ENCODE results near the gene PDX1. TPM values are rescaled to one million over a fixed set of nuclear protein-coding genes. Genes with fewer than 3 reads are reported as not detected.

Gene PDX1
- total and polyA plus RNA-seq, 4 experiments from 2014 or later: not detected

- DNase-seq: no peak
- H3K4me3 ChIP-seq (ENCODE audit: low read length in 2 of 2): no peak overlapping the region
- no peaks in the 10 kb centered on the region for H3K9me3 ChIP-seq (ENCODE audit: control insufficient read depth in 1 of 2, low read length in 2 of 2)
- peak overlapping the region in 6 of 8 donors; percentile 25 to 79 (median 48) for H3K4me3 Mint-ChIP-seq
- H3K4me1 ChIP-seq (ENCODE audit: insufficient read depth, low read length): peaks cover 35% of the 10 kb centered on the region
- CTCF ChIA-PET (ENCODE audit: partially characterized antibody): no interaction called here
- no peaks in the 10 kb centered on the region for H3K36me3 ChIP-seq (ENCODE audit: insufficient read depth, low read length)
- no peaks in the 10 kb centered on the region for H3K36me3 Mint-ChIP-seq
- intact Hi-C loops (cut with micrococcal nuclease): no loop called here
- peaks cover 62 to 69% of the 10 kb centered on the region in 2 donors for H3K27me3 Mint-ChIP-seq
- peaks cover 0 to 8% (median 0%) of the 10 kb centered on the region in 8 donors for H3K9me3 Mint-ChIP-seq
- H3K27ac ChIP-seq (ENCODE audit: low read depth, low read length): no peak overlapping the region
- POLR2A ChIA-PET (ENCODE audit: partially characterized antibody): no interaction called here
- H3K27ac Mint-ChIP-seq: no peak overlapping the region
- H3K27me3 ChIP-seq (ENCODE audit: insufficient read depth, low read length): peaks cover 33% of the 10 kb centered on the region
- H3K4me1 Mint-ChIP-seq: peaks cover 16 to 65% (median 34%) of the 10 kb centered on the region in 4 donors
Observed at GRCh38 chr13:27918918-27919658, 712 bp upstream of the PDX1 start.

GRCh38 chr13:27919659-27919933 is 204 bp upstream of the PDX1 start:
- H3K27me3 Mint-ChIP-seq: peaks cover 64% of the 10 kb centered on the region in 2 donors
- H3K27ac Mint-ChIP-seq: no peak overlapping the region
- H3K27me3 ChIP-seq (ENCODE audit: insufficient read depth, low read length): peaks cover 33% of the 10 kb centered on the region
- peaks cover 16 to 67% (median 37%) of the 10 kb centered on the region in 4 donors for H3K4me1 Mint-ChIP-seq
- H3K4me3 Mint-ChIP-seq: peak overlapping the region in 5 of 8 donors; percentile 30 to 73 (median 54)
- H3K9me3 Mint-ChIP-seq: peaks cover 0 to 8% (median 0%) of the 10 kb centered on the region in 8 donors
- DNase-seq: no peak
- H3K27ac ChIP-seq (ENCODE audit: low read depth, low read length): no peak overlapping the region
- H3K36me3 Mint-ChIP-seq: no peaks in the 10 kb centered on the region
- no peaks in the 10 kb centered on the region for H3K9me3 ChIP-seq (ENCODE audit: control insufficient read depth in 1 of 2, low read length in 2 of 2)
- H3K4me1 ChIP-seq (ENCODE audit: insufficient read depth, low read length): peaks cover 35% of the 10 kb centered on the region
- intact Hi-C loops (cut with micrococcal nuclease): no loop called here
- ChIA-PET POLR2A (ENCODE audit: partially characterized antibody) (no interaction called here), CTCF (ENCODE audit: partially characterized antibody) (no interaction called here)
- no peak overlapping the region for H3K4me3 ChIP-seq (ENCODE audit: low read length in 2 of 2)
- H3K36me3 ChIP-seq (ENCODE audit: insufficient read depth, low read length): no peaks in the 10 kb centered on the region

DNA sequence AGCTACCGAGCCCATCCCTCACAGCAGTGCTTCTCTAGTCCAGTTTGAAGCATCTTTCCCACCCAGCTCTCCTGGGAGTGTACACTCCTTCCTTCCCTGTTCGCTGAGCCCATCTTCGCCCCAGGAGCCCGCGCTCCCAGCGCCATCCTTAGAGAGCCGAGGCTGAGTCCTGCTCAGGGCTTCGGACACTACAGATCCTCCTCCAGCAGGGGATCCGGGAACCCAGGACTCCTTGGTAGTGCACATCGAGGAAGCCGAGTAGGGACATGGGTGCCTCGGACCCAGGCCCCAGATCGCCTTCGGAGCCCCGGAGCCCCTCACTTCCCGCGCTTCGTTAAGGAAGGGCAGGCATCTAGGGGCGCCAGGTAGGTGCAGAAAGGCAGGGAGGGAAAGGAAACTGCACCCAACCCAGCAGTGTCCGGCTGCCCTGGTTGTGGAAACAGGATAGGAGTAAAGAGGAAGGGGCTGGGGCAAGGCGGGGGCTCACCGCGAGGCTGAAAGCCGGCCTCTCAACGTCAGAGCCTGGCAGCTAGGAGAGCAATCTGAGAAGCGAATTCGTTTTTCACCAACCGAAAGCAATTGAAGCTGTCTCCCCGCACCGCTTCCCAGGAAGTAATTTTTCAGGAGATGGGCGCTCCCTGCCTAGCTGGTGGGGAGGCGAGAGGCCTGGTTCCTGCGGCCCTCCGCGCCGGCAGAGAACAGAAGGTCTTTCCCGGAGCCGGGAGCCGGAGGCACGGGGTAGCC is 1.0 kb downstream of the PDX1 start:
- H3K36me3 ChIP-seq (ENCODE audit: insufficient read depth, low read length): no peaks in the 10 kb centered on the region
- no peaks in the 10 kb centered on the region for H3K9me3 ChIP-seq (ENCODE audit: control insufficient read depth in 1 of 2, low read length in 2 of 2)
- DNase-seq: no peak
- Mint-ChIP-seq H3K27ac (no peak overlapping the region), H3K9me3 (peaks cover 0 to 8% (median 0%) of the 10 kb centered on the region in 8 donors), H3K36me3 (no peaks in the 10 kb centered on the region), H3K27me3 (peaks cover 58 to 63% of the 10 kb centered on the region in 2 donors), H3K4me1 (peaks cover 20 to 67% (median 39%) of the 10 kb centered on the region in 4 donors), H3K4me3 (peak overlapping the region; percentile 64 to 81 (median 72))
- ChIA-PET CTCF (ENCODE audit: partially characterized antibody) (interaction anchor here (0.7 kb wide), 1 partner anchor 33 kb away, joined by 3 read pairs; no protein-coding TSS in a partner anchor), POLR2A (ENCODE audit: partially characterized antibody) (no interaction called here)
- peaks cover 42% of the 10 kb centered on the region for H3K27me3 ChIP-seq (ENCODE audit: insufficient read depth, low read length)
- H3K27ac ChIP-seq (ENCODE audit: low read depth, low read length): no peak overlapping the region
- intact Hi-C loops (cut with micrococcal nuclease): no loop called here
- H3K4me3 ChIP-seq (ENCODE audit: low read length in 2 of 2): peak overlapping the region in 1 of 2 donors; percentile 2
- H3K4me1 ChIP-seq (ENCODE audit: insufficient read depth, low read length): peaks cover 35% of the 10 kb centered on the region

DNA sequence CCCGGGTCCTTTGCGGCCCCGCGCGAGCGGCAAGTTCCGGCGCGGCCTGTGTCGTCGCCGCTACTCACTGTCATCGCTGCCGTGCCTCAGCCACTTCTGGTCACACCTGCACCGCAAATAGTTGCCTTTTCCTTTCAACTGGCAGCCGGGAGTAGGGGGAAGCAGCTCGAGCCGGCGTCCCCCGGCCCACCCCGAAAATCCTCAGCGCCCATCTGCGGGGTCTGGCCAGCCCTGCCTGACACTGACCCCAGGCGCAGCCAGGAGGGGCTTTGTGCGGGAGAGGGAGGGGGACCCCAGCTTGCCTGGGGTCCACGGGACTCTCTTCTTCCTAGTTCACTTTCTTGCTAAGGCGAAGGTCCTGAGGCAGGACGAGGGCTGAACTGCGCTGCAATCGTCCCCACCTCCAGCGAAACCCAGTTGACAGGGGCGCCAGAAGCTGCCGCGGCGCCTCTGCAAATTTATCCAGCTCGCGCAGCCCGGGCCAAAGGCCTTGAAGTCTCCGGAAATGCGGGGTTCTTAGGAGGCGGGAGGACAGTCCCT is 1.7 kb downstream of the PDX1 start:
- peaks cover 38% of the 10 kb centered on the region for H3K4me1 ChIP-seq (ENCODE audit: insufficient read depth, low read length)
- H3K36me3 ChIP-seq (ENCODE audit: insufficient read depth, low read length): no peaks in the 10 kb centered on the region
- H3K4me3 ChIP-seq (ENCODE audit: low read length in 2 of 2): peak overlapping the region in 1 of 2 donors; percentile 2
- ChIA-PET CTCF (ENCODE audit: partially characterized antibody) (no interaction called here), POLR2A (ENCODE audit: partially characterized antibody) (no interaction called here)
- Mint-ChIP-seq H3K27ac (no peak overlapping the region), H3K36me3 (no peaks in the 10 kb centered on the region), H3K27me3 (peaks cover 61 to 65% of the 10 kb centered on the region in 2 donors), H3K9me3 (peaks cover 0 to 8% (median 0%) of the 10 kb centered on the region in 8 donors), H3K4me3 (peak overlapping the region in 4 of 8 donors; percentile 28 to 81 (median 67)), H3K4me1 (peaks cover 20 to 67% (median 40%) of the 10 kb centered on the region in 4 donors)
- intact Hi-C loops (cut with micrococcal nuclease): no loop called here
- DNase-seq: no peak
- peaks cover 48% of the 10 kb centered on the region for H3K27me3 ChIP-seq (ENCODE audit: insufficient read depth, low read length)
- no peak overlapping the region for H3K27ac ChIP-seq (ENCODE audit: low read depth, low read length)
- H3K9me3 ChIP-seq (ENCODE audit: control insufficient read depth in 1 of 2, low read length in 2 of 2): no peaks in the 10 kb centered on the region

GRCh38 chr13:27921961-27922882 is 2.4 kb downstream of the PDX1 start:
- Mint-ChIP-seq H3K4me3 (peak overlapping the region in 2 of 8 donors; percentile 39 to 55), H3K27ac (no peak overlapping the region), H3K36me3 (no peaks in the 10 kb centered on the region), H3K4me1 (peaks cover 23 to 71% (median 46%) of the 10 kb centered on the region in 4 donors), H3K9me3 (peaks cover 0 to 8% (median 0%) of the 10 kb centered on the region in 8 donors), H3K27me3 (peaks cover 66 to 67% of the 10 kb centered on the region in 2 donors)
- intact Hi-C loops (cut with micrococcal nuclease): no loop called here
- CTCF ChIA-PET (ENCODE audit: partially characterized antibody): no interaction called here
- Histone ChIP-seq H3K36me3 (ENCODE audit: insufficient read depth, low read length) (no peaks in the 10 kb centered on the region), H3K4me1 (ENCODE audit: insufficient read depth, low read length) (peaks cover 42% of the 10 kb centered on the region), H3K4me3 (ENCODE audit: low read length in 2 of 2) (no peak overlapping the region), H3K27ac (ENCODE audit: low read depth, low read length) (no peak overlapping the region), H3K9me3 (ENCODE audit: control insufficient read depth in 1 of 2, low read length in 2 of 2) (no peaks in the 10 kb centered on the region), H3K27me3 (ENCODE audit: insufficient read depth, low read length) (peaks cover 50% of the 10 kb centered on the region)
- no peak for DNase-seq
- POLR2A ChIA-PET (ENCODE audit: partially characterized antibody): no interaction called here

DNA sequence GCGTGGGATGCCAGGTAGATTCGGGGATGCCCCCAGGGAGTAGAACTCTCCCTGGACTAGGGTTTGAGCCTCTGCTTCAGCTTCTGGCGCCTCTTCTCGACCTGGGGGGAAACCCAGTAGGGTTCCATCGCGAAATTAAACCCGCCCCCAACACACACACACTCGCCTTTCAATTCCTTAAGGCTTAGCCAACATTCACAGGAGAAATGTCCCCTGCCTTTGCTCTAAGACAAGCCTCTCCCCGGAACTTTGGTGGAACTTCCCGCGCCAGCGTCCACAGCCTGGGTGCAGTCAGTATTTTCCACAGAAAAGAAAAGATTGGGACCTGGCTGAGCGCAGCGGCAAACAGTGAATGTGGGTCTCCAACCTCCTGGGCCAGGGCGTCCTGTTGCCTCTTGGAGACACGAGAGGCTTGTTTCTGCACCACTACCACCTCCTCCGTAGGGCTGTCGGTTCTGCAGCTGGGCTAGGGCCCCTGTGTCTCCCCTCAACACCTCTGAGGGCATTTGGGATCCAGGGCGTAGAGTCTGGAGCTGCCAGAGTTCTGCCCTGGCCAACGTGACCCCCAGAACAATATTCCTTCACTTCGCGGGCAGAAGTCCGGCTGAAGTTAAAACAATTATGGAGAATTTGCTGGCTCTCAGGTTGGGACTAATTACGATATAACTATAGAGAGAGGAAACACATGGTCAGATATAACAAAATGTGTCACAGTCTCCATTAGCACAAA is 3.2 kb downstream of the PDX1 start:
- Mint-ChIP-seq H3K9me3 (peaks cover 0 to 8% (median 0%) of the 10 kb centered on the region in 8 donors), H3K27me3 (peaks cover 64 to 68% of the 10 kb centered on the region in 2 donors), H3K4me3 (peak overlapping the region in 3 of 8 donors; percentile 38 to 58 (median 51)), H3K36me3 (no peaks in the 10 kb centered on the region), H3K27ac (no peak overlapping the region), H3K4me1 (peaks cover 22 to 70% (median 46%) of the 10 kb centered on the region in 4 donors)
- POLR2A ChIA-PET (ENCODE audit: partially characterized antibody): no interaction called here
- peaks cover 38% of the 10 kb centered on the region for H3K4me1 ChIP-seq (ENCODE audit: insufficient read depth, low read length)
- no peak for DNase-seq
- no peaks in the 10 kb centered on the region for H3K9me3 ChIP-seq (ENCODE audit: control insufficient read depth in 1 of 2, low read length in 2 of 2)
- H3K27me3 ChIP-seq (ENCODE audit: insufficient read depth, low read length): peaks cover 55% of the 10 kb centered on the region
- H3K36me3 ChIP-seq (ENCODE audit: insufficient read depth, low read length): no peaks in the 10 kb centered on the region
- no peak overlapping the region for H3K27ac ChIP-seq (ENCODE audit: low read depth, low read length)
- intact Hi-C loops (cut with micrococcal nuclease): no loop called here
- no peak overlapping the region for H3K4me3 ChIP-seq (ENCODE audit: low read length in 2 of 2)
- CTCF ChIA-PET (ENCODE audit: partially characterized antibody): no interaction called here
